ENCODE data around the gene C14orf180.

The C14orf180 gene

DNA sequence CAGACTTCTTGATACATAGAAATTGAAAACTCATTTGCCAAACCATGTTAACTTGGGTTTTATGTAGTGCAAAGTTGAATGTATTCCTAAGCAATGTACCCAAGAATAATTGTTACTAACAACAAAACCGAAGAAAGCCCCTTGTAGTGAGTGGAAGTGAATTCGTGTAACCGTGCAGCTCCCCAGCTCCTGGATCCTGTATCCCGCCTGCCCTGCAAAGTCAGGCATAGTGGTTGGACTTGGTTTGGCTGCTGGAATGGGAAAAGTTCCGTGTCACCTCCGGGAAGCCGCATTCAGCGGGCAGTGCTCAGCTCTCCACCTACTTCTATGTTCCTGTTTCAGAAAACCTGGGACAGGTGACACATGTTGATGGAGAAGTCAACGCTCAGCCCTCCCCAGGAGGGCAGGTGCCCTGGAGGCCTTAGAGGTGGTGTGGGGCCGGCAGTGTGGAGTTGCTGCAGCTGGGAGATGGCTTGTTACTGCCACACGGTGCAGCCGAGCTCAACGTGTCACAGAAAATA is 29.2 kb upstream of the C14orf180 start:
- Histone ChIP-seq H3K27me3 (ENCODE audit: control insufficient read depth in 5 of 5, insufficient read depth in 4 of 5, low read length in 5 of 5) (peaks cover 15 to 47% (median 37%) of the 10 kb centered on the region in 5 donors), H3K9ac (ENCODE audit: low read length in 5 of 5) (no peak overlapping the region), H3K36me3 (ENCODE audit: control insufficient read depth in 5 of 5, insufficient read depth in 5 of 5, low read length in 5 of 5) (no peaks in the 10 kb centered on the region), H3K4me1 (ENCODE audit: control insufficient read depth in 5 of 5, insufficient read depth in 5 of 5, low read length in 5 of 5) (peaks cover 0 to 9% (median 5%) of the 10 kb centered on the region in 5 donors), H3K27ac (ENCODE audit: low read depth, low read length) (no peak overlapping the region), H3K9me3 (ENCODE audit: control insufficient read depth in 5 of 5, low read length in 5 of 5) (peaks cover 2 to 9% (median 6%) of the 10 kb centered on the region in 5 donors), H3K4me3 (ENCODE audit: low read depth in 1 of 5, low read length in 5 of 5) (no peak overlapping the region)

DNA sequence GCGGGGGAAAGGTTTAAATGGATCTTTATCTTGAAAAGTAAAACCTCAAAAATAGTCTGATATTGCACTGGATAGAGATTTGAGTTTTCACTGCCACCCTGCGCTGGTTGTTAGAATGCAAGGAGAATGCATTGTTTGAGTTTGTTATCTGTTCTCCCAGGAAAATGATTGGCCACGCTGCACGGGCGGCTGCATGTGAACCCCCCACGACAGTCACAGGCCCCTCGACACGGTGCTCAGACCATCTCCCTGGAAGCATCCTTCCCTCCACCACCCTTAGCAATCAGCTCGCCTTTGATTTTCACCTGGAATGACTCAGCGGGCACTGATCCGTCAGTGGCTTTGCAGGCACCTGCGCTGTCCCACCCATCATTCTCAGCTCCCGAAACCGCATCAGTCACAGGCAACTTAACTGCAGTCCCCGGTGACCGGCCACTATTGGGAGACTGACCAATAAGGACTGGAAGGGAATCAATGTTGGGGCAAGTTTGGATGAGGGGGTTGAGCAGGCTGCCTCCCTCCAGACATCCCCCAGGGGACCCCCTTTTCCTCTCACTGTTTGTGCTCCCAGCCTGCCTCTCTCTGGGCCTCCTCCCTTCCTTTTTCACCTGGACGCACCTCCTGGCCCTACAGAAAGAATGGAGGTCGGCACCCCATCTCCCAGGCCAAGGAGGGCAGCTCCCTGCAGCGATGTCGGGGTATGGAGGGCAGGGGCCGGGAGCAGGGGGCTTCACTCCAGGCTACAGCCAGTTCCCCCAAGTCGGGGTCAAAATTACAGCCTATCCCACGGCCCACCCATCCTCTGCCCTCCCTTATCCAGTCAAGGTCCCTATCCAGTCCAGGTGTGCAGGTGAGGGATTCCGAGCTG is 28.5 kb upstream of the C14orf180 start:
- peaks cover 0 to 3% (median 2%) of the 10 kb centered on the region in 5 donors for H3K4me1 ChIP-seq (ENCODE audit: control insufficient read depth in 5 of 5, insufficient read depth in 5 of 5, low read length in 5 of 5)
- peaks cover 2 to 9% (median 6%) of the 10 kb centered on the region in 5 donors for H3K9me3 ChIP-seq (ENCODE audit: control insufficient read depth in 5 of 5, low read length in 5 of 5)
- H3K27ac ChIP-seq (ENCODE audit: low read depth, low read length), result no peak overlapping the region
- no peak overlapping the region for H3K4me3 ChIP-seq (ENCODE audit: low read depth in 1 of 5, low read length in 5 of 5)
- no peaks in the 10 kb centered on the region for H3K36me3 ChIP-seq (ENCODE audit: control insufficient read depth in 5 of 5, insufficient read depth in 5 of 5, low read length in 5 of 5)
- no peak overlapping the region for H3K9ac ChIP-seq (ENCODE audit: low read length in 5 of 5)
- peaks cover 13 to 44% (median 33%) of the 10 kb centered on the region in 5 donors for H3K27me3 ChIP-seq (ENCODE audit: control insufficient read depth in 5 of 5, insufficient read depth in 4 of 5, low read length in 5 of 5)

DNA sequence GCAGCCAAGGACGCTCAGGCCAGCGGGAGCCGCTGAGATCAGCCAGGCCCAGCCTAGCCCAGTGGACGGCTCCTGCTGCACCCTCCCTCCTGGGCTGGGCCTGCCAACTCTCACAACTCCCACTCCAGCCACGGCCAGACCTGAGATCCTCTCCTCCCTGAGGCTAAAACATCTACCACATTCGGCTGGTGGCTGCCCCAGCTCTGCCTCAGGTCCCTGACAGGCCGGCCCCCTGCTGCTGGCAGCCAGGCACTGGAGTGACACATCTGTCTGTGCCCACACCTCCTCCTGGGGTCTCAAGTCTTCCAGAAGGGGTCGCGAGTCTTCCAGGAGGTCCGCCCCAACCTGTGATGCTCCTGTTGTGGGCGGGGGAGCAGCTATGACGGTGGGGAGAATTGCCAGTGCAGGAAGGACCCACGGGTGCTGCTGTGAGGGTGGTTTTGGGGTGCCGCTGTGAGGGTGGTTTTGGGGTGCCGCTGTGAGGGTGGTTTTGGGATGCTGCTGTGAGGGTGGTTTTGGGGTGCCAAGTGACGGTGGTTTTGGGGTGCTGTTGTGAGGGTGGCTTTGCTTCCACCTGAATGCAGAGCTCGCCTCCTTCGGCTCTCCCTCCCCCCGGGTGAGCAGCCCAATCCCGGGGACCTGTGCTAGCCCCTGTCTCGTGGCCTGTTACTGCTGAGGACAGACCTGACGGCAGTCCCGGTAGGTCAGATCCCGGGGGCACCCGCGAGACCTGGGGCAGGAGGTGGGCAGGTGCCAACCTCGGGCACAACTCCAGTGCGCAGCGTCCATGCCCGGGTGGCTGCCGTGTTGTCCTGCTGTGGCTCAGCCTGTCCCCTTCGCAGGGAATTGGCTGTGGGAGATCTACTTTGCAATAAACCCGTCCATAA is 27.5 kb upstream of the C14orf180 start:
- no peaks in the 10 kb centered on the region for H3K36me3 ChIP-seq (ENCODE audit: control insufficient read depth in 5 of 5, insufficient read depth in 5 of 5, low read length in 5 of 5)
- peaks cover 2 to 9% (median 6%) of the 10 kb centered on the region in 5 donors for H3K9me3 ChIP-seq (ENCODE audit: control insufficient read depth in 5 of 5, low read length in 5 of 5)
- H3K27ac ChIP-seq (ENCODE audit: low read depth, low read length), result no peak overlapping the region
- H3K4me1 ChIP-seq (ENCODE audit: control insufficient read depth in 5 of 5, insufficient read depth in 5 of 5, low read length in 5 of 5), result no peaks in the 10 kb centered on the region
- peaks cover 12 to 45% (median 32%) of the 10 kb centered on the region in 5 donors for H3K27me3 ChIP-seq (ENCODE audit: control insufficient read depth in 5 of 5, insufficient read depth in 4 of 5, low read length in 5 of 5)
- no peak overlapping the region for H3K9ac ChIP-seq (ENCODE audit: low read length in 5 of 5)
- H3K4me3 ChIP-seq (ENCODE audit: low read depth in 1 of 5, low read length in 5 of 5), result no peak overlapping the region

DNA sequence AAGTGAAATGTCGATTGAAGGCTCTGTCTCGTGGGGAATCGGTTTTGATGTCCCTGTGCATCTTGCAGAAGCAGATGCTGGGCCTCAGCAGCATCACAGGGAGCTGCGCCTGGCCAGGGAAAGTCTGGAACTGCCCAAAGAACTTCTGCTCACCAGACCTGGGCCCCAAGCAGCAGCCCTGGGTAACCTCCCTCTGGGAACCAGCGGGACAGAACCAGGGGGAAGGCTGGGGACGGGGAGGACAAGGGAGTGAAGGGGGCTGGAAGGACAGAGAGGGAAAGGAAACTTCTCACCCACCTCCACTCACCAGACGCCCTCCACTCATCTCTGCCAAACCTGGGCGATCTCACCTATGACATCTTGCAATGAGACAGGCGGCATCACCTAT is 26.8 kb upstream of the C14orf180 start:
- Histone ChIP-seq H3K4me1 (ENCODE audit: control insufficient read depth in 5 of 5, insufficient read depth in 5 of 5, low read length in 5 of 5) (no peaks in the 10 kb centered on the region), H3K36me3 (ENCODE audit: control insufficient read depth in 5 of 5, insufficient read depth in 5 of 5, low read length in 5 of 5) (no peaks in the 10 kb centered on the region), H3K27ac (ENCODE audit: low read depth, low read length) (no peak overlapping the region), H3K9me3 (ENCODE audit: control insufficient read depth in 5 of 5, low read length in 5 of 5) (peaks cover 2 to 9% (median 6%) of the 10 kb centered on the region in 5 donors), H3K27me3 (ENCODE audit: control insufficient read depth in 5 of 5, insufficient read depth in 4 of 5, low read length in 5 of 5) (peaks cover 9 to 46% (median 28%) of the 10 kb centered on the region in 5 donors), H3K9ac (ENCODE audit: low read length in 5 of 5) (no peak overlapping the region), H3K4me3 (ENCODE audit: low read depth in 1 of 5, low read length in 5 of 5) (no peak overlapping the region)

DNA sequence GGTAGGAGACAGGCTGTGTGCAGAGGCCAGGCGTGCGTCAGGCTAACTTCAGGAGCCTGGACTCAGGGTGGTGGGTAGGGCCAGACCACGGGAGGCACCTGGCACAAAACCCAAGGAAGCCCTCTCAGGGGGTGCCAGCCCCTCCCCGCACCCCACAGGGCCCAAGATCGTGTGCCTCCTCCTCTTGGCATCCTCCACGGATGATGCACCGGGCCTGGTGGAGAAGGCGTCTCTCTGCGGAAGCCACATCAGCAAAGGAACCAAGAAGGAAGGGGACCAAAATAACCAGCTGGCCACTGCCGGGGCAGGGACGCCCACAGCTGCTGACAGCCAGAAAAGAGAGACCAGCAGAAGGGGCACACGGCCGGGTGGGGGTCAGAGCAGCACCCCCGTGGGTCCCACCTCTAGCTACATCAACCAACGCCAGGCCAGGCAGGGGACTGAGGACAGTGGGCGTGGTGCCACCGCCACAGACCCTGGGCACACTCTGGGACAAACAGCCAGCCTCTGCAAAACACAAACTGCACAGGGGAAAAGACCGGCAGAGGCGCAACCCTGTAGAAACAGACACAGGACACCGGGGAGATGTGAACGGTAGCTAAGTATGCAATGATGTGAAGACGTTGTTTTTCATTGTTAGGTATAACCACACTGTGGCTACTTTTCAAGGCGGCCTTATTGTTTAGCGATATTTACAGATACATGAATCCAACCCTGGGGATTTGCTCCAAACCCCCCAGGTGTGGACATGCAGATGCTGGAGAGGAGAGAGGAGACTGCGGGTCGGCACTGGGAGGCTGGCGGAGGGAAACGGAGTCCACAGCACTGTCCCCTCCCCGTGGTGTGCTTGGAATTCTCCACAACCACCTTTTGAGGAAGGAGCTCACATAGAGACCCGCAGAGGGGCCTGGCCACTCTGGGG is 26.1 kb upstream of the C14orf180 start:
- Histone ChIP-seq H3K4me1 (ENCODE audit: control insufficient read depth in 5 of 5, insufficient read depth in 5 of 5, low read length in 5 of 5) (no peaks in the 10 kb centered on the region), H3K9ac (ENCODE audit: low read length in 5 of 5) (no peak overlapping the region), H3K4me3 (ENCODE audit: low read depth in 1 of 5, low read length in 5 of 5) (no peak overlapping the region), H3K27ac (ENCODE audit: low read depth, low read length) (no peak overlapping the region), H3K9me3 (ENCODE audit: control insufficient read depth in 5 of 5, low read length in 5 of 5) (peaks cover 2 to 9% (median 6%) of the 10 kb centered on the region in 5 donors), H3K27me3 (ENCODE audit: control insufficient read depth in 5 of 5, insufficient read depth in 4 of 5, low read length in 5 of 5) (peaks cover 7 to 46% (median 27%) of the 10 kb centered on the region in 5 donors), H3K36me3 (ENCODE audit: control insufficient read depth in 5 of 5, insufficient read depth in 5 of 5, low read length in 5 of 5) (no peaks in the 10 kb centered on the region)

DNA sequence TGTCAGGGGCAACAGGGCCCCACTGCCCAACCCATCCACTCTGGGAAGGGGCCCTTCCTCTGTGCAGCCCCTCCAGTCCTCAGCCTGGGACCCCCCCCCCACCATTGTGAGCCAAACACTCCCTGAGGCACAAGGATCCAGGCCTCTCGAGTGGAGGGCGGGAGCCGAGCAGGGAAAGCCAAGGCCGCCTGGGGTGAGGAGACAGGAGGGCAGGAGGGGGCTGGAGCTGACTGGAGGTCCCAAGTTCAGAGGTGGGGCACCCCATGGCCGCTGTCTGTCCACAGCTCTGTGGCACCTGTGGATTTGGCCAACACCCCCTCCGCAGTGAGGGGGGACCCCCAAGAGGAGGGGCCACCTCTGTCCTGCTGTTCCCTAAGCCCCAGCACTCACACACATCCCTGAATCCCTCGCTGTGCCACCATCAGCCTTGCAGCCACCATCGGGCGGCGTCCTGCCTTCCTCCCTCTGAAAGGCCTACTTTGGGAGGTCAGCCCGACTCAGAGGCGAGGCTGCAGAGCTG is 25.4 kb upstream of the C14orf180 start:
- Histone ChIP-seq H3K4me3 (ENCODE audit: low read depth in 1 of 5, low read length in 5 of 5) (no peak overlapping the region), H3K9me3 (ENCODE audit: control insufficient read depth in 5 of 5, low read length in 5 of 5) (peaks cover 2 to 9% (median 6%) of the 10 kb centered on the region in 5 donors), H3K27ac (ENCODE audit: low read depth, low read length) (no peak overlapping the region), H3K9ac (ENCODE audit: low read length in 5 of 5) (no peak overlapping the region), H3K4me1 (ENCODE audit: control insufficient read depth in 5 of 5, insufficient read depth in 5 of 5, low read length in 5 of 5) (no peaks in the 10 kb centered on the region), H3K27me3 (ENCODE audit: control insufficient read depth in 5 of 5, insufficient read depth in 4 of 5, low read length in 5 of 5) (peaks cover 7 to 46% (median 24%) of the 10 kb centered on the region in 5 donors), H3K36me3 (ENCODE audit: control insufficient read depth in 5 of 5, insufficient read depth in 5 of 5, low read length in 5 of 5) (no peaks in the 10 kb centered on the region)

DNA sequence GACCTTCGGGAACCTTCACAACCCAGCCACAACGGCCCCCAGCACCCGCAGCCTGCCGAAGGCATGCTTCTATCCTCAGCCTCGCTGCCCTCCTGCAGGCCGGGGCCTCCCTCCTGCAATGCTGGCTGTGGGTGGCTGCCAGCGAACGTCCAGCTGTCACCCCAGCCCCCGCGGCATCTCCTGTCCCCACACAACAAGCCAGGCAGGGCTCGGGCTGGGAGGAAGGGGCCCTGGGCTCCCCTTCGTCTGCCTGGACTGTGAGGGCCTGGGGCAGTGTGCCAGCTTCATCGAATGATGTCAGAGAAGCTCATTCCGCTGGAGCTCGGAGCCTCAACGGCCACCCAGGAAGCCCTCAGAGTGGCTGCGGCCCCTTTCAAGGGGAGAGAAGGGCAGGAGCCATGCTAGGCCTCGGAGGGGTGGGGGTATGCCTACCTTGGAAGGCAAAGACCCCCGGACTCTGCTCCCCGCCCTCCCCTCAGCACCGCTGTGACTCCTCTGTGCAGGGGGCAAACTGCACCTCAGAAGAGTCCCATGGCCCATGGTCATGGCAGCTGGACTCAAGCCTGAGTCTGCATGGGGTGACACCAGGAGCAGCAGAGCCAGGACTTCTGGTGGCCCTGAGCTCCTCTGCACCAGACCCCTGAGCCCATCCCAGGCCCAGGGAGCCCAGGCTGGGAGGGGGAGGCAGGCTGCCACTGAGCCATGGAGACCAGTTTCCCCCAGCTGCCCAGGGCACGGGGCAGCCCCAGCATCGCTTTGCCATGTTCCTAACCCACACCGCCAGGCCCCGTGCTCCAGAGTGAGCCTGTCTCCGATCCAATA is 24.7 kb upstream of the C14orf180 start:
- Histone ChIP-seq H3K36me3 (ENCODE audit: control insufficient read depth in 5 of 5, insufficient read depth in 5 of 5, low read length in 5 of 5) (no peaks in the 10 kb centered on the region), H3K9me3 (ENCODE audit: control insufficient read depth in 5 of 5, low read length in 5 of 5) (peaks cover 2 to 8% (median 6%) of the 10 kb centered on the region in 5 donors), H3K9ac (ENCODE audit: low read length in 5 of 5) (no peak overlapping the region), H3K4me1 (ENCODE audit: control insufficient read depth in 5 of 5, insufficient read depth in 5 of 5, low read length in 5 of 5) (no peaks in the 10 kb centered on the region), H3K4me3 (ENCODE audit: low read depth in 1 of 5, low read length in 5 of 5) (no peak overlapping the region), H3K27ac (ENCODE audit: low read depth, low read length) (no peak overlapping the region), H3K27me3 (ENCODE audit: control insufficient read depth in 5 of 5, insufficient read depth in 4 of 5, low read length in 5 of 5) (peaks cover 7 to 46% (median 23%) of the 10 kb centered on the region in 5 donors)

DNA sequence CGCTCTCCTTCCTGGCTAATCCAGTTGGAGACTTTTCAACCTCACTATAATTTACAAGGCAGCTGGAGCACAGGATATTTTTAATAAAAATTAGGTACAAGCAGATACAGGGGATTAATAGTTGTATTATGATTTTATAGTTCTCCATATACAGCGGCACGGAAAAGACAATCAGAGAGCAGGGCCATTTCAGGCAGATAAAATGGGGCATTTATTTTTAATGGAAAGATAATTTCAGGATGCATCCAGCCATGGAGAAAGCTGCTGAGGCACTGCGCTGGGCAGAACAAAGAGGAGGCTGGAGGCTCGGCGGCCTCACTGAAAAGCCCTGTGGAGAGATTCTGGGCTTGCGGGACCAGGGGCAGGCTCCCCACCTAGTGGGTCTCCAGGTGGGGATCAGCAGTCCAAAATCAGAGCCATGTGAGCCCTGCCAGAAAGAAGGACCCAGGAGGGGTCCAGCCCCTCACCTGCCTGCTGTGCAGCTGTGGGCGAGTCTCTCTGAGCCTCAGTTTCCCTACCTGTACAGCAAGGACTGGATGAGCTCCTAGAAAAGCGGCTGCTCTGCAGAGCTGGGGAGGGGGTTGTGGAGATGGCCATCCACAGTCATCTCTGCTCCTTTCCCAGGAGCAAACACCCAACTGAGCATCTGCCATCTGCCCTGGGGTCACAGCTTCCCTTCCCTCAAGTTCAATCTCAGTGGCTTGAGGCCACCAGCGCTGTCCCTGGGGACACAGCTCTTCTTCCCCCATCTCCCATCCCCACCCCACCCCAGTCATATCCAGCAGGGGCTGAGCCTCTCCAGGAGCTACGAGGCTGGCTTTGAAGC is 23.9 kb upstream of the C14orf180 start:
- H3K4me1 ChIP-seq (ENCODE audit: control insufficient read depth in 5 of 5, insufficient read depth in 5 of 5, low read length in 5 of 5), result no peaks in the 10 kb centered on the region
- H3K9me3 ChIP-seq (ENCODE audit: control insufficient read depth in 5 of 5, low read length in 5 of 5), result no peaks in the 10 kb centered on the region
- H3K9ac ChIP-seq (ENCODE audit: low read length in 5 of 5), result no peak overlapping the region
- H3K27me3 ChIP-seq (ENCODE audit: control insufficient read depth in 5 of 5, insufficient read depth in 4 of 5, low read length in 5 of 5), result peaks cover 7 to 46% (median 24%) of the 10 kb centered on the region in 5 donors
- H3K27ac ChIP-seq (ENCODE audit: low read depth, low read length), result no peak overlapping the region
- H3K4me3 ChIP-seq (ENCODE audit: low read depth in 1 of 5, low read length in 5 of 5), result no peak overlapping the region
- no peaks in the 10 kb centered on the region for H3K36me3 ChIP-seq (ENCODE audit: control insufficient read depth in 5 of 5, insufficient read depth in 5 of 5, low read length in 5 of 5)

Data from subcutaneous abdominal adipose tissue (tissue), 5 donors.